Stimulated activated CD4-positive, alpha-beta T cell treated with anti-CD3 and anti-CD28 coated beads, Interleukin-2, amount 100 ng/mL, for 48 hours (primary cell): ENCODE results near the gene HMCES.
A peak's percentile ranks its signal among the peaks of the same experiment; 100 is the strongest.

Experiments used
- DNase-seq, 2 donors: peaks; one replicate each; pipeline ENCODE4 v3.0.0-alpha.2; 2020

HMCES gene

DNA sequence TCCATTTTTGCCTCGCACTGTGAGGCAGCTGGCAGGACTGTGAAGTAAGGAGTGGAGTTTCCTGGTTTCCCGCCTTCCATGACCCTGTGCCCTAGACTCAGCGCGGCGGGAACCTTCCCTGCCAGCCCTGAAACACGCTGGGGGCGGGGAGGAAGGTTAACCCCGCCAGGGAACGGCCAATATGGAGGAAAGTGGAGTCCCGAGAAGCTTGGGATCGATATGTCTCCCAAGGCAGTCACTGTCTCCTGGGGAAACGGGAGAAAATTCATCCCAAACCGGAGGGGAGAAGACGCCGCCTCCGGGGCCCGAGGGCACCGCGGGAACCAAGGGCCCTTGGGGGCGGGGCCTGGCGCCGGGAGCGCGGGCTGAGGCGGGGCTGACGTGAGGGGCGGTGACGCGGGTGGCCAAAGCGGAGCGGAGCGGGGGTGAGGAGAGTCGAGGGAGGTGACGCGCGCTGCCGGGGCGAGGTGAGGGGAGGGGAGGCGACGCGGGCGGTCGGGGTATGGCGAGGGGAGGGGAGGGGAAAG is at the start of gene HMCES:
Gene HMCES (plus strand): TSS at position 432 of the 527 bp plus-strand sequence. CDS start 863 bp downstream, outside the sequence.
- peak; percentile 92 for DNase-seq

- no peak for DNase-seq
These were observed 49.6 kb upstream of the HMCES start for GRCh38 chr3:129228891-129229585.

DNA sequence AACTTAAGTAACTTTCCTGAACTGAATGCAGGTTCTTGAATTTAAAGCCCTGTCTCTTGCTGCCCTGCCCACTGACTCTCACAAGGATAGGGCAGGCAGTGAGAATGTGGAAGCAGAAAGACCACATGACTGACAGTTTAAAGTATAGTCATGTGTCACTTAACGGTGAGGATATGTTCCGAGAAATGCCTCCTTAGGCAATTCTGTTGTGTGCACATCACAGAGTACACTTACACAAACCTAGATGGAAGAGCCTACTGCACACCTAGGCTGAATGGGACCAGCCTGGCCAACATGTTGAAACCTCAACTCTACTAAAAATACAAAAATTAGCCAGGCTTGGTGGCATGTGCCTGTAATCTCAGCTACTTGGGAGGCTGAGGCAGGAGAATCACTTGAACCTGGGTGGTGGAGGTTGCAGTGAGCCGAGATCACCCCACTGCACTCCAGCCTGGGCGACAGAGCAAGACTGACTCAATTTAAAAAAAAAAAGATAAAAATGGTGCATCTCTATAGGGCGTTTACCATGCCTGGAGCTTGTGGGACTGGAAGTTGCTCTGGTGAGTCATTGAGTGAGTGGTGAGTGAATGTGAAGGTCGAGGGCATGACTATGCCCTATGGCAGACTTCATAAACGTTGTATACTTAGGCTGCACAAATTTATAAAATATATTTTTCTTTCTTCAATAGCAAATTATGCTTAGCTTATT is 48.2 kb upstream of the HMCES start:
- DNase-seq: no peak

- DNase-seq: no peak
These were observed 47.1 kb upstream of the HMCES start for GRCh38 chr3:129231331-129232119.

- DNase-seq: no peak
These were observed 45.1 kb upstream of the HMCES start for GRCh38 chr3:129233538-129233937.

DNA sequence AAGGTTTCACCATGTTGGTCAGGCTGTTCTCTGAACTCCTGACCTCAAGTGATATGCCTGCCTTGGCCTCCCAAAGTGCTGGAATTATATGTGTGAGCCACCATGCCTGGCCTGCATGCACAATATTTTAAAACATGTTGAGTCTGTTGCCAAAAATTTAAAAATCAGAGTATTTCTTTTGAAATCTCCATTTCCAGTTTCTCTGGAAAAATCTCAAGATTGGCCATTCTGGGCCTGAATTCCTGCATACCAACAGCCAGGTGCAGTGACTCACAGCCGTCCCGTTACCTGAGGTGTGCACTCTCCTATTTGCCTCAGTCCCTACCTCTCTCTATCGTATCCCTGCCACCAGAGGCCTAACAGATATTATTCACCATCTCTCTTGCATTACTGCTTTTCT is 44.2 kb upstream of the HMCES start:
- no peak for DNase-seq

DNA sequence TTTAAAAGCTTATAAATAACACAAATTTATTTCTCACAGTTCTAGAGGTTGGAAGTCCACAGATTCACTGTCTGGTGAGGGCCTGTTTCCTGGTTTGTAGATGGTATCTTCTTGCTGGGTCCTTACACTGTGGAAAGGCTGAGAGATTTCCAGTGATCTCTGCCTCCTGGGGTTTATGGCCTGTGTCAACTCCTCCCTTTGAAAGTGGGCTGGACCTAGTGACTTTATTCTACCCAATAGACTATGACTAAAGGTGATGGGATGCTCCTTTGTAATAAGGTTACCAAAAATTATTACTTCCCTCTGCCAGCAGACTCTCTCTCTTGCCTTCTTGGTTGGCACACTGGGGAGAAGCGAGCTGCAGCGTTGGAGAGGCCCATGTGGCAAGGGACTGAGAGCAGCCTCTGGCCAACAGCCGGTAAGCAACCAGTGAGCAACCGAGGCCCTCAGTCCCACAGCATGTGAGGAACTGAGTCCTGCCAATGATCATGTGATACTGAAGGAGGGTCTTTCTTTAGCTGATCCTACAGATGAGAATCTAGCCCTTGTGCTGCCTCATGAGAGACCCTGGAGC is 43.2 kb upstream of the HMCES start:
- DNase-seq: no peak

DNA sequence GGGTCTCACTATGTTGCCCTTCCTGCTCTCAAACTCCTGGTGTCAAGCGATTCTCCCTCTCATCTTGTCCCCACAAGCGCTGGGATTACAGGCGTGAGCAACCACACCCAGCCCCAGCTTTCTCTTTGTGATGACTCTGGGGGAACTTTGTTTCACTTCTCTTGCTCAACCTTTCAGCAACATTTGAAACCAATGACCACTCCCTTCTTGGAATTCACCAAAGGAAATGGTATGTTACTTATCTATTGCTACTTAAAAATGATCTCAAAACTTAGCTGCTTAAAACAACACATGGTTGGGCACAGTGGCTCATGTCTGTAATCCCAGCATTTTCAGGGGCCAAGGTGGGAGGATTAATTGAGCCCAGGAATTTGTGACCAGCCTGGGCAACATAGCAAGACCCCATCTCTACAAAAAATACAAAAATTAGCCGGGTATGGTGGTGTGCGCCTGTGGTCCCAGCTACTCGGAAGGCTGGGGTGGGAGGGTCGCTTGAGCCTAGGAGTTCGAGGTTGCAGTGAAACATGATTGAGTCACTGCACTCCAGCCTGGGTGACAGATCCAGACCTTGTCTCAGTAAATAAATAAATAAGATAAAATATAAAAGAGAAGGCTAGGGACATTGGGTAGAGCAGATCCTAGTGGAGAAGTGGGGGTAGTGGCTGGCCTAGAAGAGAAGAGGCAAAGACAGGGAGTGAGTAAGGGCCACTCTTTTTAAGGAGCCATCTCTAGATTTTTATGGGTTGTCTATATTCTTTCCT is 39.5 kb upstream of the HMCES start:
- no peak for DNase-seq

GRCh38 chr3:129239991-129240390 is 38.7 kb upstream of the HMCES start:
- no peak for DNase-seq

GRCh38 chr3:129240436-129240835 is 38.2 kb upstream of the HMCES start:
- DNase-seq: no peak

GRCh38 chr3:129245141-129245540 is 33.5 kb upstream of the HMCES start:
- DNase-seq: no peak

DNA sequence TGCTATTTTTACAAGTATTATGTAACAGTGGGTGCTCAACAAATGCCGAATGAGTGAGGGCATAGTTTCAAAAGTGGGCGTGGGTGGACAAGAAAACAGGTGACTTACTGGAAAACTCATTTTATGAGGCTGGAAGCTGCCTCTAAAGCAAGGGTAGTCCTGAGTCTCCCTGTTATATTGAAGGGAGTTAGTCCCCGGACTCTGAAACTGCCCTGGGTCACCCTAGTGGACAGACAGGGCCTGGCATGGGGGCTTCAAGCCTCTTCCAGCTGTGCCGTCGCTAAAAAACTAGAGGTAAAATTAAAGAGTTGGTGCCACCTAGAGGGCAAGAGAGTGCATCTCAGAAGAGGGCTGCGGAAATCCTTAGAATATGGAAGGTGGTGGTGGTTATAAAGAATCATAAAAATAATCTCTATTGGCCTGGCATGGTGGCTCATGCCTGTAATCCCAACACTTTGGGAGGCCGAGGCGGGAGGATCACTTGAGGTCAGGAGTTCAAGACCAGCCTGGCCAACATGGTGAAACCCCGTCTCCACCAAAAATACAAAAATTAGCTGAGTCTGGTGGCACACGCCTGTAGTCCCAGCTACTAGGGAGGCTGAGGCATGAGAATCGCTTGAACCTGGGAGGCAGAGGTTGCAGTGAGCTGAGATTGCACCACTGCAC is 32.9 kb upstream of the HMCES start:
- peak; percentile 54 to 59 for DNase-seq

DNA sequence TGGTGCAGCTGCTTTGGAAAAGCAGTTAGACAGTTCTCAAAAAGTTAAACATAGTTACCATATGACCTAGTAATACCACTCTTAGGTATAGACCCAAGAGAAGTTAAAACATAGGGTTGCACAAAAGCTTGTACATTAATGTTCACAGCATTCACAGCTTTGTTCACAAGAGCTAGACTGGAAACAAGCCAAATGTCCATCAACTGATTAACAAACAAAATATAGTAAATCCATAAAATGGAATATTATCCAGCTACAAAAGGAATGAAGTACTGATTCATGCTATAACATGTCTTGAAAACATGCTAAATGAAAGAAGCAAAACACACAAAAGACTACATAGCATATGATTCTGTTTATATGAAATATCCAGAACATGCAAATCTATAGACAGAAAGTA is 32.0 kb upstream of the HMCES start:
- no peak for DNase-seq

GRCh38 chr3:129248286-129248979 is 30.2 kb upstream of the HMCES start:
- DNase-seq: no peak

DNA sequence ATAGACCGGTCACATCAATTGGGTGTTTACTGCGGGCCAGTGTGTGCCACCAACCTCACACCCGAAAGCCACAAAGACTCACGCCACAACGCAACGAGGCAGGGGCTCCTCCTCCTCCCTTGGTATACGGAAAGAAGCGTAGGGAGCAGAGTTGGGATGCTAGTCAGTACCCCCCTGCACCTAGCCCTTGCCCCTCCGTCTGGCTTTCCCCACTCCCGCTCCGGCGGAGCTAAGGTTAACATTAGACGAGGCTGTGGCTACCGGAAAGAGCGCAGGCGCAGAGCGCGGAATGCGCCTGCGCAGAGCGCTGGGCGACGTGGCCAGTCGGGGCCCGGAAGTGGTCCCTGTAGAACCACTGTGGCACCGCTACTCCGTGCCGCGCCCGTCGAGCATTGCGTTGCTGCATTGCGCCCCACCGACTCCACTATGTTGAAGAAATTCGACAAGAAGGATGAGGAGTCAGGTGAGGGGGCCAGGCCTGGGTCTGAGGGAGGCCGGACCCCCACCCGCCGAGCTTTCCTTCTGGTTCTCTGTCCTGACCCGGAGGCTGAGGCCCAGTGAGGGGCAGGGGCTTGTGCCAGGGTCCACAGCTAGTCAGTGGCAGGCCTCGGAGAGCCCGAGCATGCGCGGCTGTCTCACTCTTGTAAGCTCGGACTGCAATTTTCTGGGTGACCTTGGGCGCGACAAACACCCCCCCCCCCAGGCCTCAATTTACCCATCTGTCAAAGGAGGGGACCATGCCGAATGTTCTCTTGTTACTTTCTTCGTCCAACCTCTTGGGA is 29.2 kb upstream of the HMCES start, which contains the start of gene COPG1:
Gene COPG1 (plus strand): TSS at position 323 of the 782 bp plus-strand sequence. CDS start 104 bp downstream, at position 427.
- peak; percentile 82 to 88 for DNase-seq

- no peak for DNase-seq
These were observed 25.9 kb upstream of the HMCES start for GRCh38 chr3:129252748-129253147.

GRCh38 chr3:129254536-129255230 is 24.0 kb upstream of the HMCES start:
- no peak for DNase-seq

DNA sequence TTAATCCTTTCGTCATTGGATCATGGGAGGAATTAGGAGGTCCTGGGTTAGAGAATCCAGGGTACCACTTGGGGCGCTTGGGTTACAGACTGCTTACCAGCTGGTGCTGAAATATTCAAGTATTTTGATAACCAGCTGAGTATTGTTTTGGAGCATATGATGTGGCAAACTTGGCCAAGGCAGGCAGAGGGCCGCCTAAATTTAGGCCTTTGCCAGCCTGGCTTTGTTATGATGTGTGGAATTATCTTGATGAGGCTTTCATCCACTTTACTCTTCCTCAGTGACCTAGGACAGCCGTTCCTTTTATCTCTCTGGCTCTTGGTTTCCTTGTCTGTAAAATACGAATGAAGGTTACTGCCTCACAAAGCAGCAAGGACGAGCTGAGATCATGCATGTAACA is 22.4 kb upstream of the HMCES start:
- DNase-seq: no peak

DNA sequence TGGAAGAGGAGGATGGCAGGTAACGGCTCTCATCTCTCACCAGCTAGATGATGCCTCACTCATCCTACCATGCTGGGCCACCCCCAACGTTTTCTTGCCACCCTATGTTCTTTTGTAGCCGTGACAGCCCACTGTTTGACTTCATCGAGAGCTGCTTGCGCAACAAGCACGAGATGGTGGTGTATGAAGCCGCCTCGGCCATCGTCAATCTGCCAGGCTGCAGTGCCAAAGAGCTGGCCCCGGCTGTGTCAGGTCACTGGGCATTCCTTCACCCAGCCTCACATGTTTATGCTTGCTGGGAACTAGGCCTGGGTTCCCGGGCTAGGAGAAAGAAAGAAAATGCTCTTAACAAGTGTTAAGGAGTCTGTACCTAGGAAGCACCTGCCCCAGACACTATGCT is 21.1 kb upstream of the HMCES start:
- no peak for DNase-seq
